ENCODE measurements around the gene RHD.
"Not testable (repeated sequence)": the region's sequence is repeated elsewhere in the genome, so short reads cannot be mapped to it uniquely, and the experiment has no call there.

The RHD gene

DNA sequence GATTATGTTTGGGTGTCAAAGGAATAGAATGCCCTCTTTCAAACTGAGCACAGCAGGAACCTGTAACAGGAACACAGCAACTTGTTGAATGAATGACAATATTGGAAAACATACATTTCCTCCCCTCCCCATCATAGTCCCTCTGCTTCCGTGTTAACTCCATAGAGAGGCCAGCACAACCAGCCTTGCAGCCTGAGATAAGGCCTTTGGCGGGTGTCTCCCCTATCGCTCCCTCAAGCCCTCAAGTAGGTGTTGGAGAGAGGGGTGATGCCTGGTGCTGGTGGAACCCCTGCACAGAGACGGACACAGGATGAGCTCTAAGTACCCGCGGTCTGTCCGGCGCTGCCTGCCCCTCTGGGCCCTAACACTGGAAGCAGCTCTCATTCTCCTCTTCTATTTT, at the start of gene RHD:
TSS of gene RHD (plus strand) at position 272 of the 400 bp plus-strand sequence. CDS start at position 311, 39 bp downstream.
- not testable (repeated sequence) for DNase-seq

- no peak for DNase-seq
Observed at GRCh38 chr1:25222606-25223005, 49.7 kb upstream of the RHD start.

- no peak for DNase-seq
Observed at GRCh38 chr1:25223471-25223870, 48.8 kb upstream of the RHD start.

DNA sequence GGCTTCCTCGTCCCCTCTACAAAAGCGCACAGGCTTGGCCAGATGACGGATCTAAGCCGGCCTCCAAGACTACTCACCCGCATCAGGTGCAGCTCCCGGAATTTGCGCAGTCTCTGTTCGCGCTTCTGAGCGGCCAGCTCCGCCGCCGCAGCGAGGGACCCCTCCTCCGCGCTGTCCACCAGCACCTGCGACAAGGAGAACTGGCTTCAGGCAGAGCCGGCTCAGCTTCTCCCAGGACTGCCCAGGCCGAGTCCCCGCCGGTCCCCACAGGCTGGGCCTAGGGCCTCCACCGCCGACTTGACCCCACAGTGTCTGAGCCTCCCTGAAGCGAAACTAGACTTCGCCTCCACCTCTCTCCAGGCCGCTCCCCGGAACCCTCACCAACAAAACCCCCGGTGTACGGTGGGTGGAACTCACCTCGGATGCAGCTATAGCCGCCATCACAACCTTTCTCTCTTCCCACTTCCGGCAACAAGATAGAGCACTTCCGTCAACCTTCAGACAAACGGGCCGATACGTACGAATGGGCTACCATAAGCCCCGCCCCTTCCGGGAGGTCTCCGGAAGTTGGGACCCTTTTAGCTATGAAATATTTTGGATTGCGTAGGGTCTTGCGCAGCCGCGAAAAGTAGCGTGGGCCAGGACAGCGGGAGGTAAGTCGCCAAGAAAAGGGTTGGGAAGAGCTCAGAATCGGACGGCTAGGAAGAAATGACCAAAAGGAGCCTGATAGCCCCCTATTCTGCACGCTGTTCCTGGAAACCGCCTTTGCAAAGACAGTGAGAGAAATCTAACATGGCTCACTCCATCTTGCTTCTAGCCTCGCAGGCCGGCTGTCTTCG, 40.1 kb upstream of the RHD start, which contains the start of gene SYF2:
TSS of gene SYF2 (minus strand) at position 476 of the 839 bp plus-strand sequence. CDS start at position 441, 35 bp downstream.
- peak; percentile 79 for DNase-seq

DNA sequence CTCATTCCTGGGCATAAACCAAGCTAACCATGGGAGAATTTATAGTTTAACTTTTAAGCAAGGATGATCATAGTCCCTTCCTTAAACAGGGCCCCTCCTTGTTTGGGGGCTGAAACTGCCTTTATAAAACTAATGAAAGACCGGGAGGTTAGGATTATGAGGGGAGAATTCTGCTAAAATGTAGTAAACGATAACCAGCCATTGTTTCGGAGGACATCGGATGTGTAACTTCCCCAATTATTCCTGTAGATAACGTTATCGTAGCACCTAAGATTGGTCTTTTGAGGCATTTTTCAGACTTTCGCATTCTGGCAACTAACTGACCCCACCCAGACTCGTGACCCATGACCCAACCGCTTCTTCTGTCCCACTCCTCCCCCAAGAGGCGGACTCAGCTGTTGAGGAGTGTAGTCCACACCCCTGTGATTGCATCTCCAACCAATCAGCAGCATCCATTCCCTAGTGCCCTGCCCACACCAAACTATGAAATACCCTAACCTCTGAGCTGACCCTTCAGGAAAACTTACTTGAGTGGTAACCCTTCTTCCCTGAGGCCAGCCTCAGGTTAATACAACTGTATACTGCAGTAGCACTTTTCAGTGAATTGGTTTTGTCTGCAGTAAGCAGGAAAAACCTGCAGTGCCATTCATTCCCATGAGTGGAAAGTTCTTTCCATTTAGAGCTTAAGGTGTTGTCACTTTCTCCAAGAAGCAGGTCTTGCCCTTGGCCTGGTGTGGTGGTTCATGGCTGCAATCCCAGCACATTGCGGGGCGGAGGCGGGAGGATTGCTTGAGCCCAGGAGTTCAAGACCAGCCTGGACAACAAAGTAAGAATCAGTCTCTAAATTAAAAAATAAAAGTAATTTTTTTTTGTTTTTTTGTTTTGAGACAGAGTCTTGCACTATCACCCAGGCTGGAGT, 39.2 kb upstream of the RHD start:
- DNase-seq, result peak; percentile 50

DNA sequence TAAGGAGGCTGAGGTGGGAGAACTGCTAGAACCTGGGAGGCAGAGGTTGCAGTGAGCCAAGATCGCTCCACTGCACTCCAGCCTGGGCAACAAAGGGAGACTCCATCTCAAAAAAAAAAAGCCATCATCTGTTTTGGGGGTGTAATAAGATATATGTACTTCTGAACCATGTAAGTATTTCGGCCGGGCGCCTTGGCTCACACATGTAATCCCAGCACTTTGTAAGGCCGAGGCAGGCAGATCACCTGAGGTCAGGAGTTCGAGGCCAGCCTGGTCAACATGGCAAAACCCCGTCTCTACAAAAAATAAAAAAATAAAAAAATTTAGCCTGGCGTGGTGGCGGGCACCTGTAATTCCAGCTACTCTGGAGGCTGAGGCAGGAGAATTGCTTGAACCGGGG, 36.9 kb upstream of the RHD start:
- not testable (repeated sequence) for DNase-seq

DNA sequence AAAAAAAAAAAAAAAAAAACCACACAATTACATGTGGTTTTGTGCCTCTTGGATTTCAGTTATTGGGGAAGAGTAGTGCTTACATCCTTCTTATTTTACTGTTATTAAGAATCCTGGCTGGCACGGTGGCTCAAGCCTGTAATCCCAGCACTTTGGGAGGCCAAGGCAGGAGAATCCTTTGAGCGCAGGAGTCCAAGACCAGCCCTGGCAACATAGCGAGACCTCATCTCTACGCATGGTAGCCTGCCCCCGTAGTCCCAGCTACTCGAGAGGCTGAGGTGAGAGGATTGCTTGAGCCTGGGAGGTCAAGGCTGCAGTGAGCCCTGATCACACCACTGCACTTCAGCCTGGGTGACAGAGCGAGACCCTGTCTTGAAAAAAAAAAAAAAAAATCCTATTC, 36.0 kb upstream of the RHD start:
- not testable (repeated sequence) for DNase-seq

DNA sequence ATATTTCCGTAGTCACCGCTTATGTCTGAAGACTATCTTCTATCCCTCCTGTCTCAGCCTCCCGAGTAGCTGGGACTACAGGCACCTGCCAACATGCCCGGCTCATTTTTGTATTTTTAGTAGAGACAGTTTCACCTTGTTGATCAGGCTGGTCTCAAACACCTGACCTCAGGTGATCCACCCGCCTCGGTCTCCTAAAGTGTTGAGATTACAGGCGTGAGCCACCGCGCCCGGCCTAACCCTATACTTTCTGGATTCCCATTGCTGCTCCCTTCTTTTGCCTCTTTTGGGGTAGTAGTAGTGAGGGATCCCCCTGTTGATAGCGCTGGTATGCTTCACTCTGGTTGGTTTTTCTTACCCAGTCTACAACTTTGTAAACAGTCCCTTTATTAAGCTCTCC, 34.3 kb upstream of the RHD start:
- no peak for DNase-seq

- peak; percentile 94 for DNase-seq
Observed at GRCh38 chr1:25239681-25240541, 32.4 kb upstream of the RHD start.

GRCh38 chr1:25243907-25244306, 28.4 kb upstream of the RHD start:
- no peak for DNase-seq

- no peak for DNase-seq
Observed at GRCh38 chr1:25245393-25245792, 26.9 kb upstream of the RHD start.

DNA sequence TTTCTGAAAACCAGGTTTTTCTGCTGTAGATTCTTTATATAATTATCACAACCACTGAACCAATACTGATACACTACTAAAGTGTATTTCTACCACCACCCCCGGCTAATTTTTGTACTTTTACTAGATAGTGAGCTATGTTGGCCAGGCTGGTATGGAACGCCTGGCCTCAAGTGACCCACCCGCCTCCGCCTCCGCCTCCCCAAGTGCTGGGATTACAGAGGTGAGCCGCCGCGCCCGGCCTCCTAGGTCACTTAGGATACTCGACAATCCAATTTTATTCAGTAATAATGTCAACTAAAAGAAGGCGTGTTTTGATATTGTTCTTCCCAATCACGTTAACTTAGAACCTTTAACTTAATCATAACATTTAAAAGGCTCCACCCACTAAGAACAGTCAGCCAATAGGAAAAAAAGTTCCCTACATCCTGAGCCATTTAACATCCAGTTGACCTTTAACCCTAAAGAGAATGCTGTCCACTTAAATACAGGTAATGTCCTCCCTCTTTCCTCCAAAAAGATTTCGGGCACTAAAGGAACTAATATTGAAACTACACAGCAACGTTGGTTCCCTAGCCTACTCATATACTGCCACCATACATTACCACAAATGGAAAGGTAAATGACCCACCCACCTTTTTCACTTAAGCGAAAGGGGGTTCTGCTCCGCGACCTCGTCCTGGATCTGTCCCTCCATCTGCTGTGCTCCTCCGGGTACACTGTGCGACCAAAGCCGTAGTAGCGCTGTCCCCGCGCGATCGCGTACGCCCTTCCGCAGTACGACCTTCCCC, 26.3 kb upstream of the RHD start:
- DNase-seq, result no peak

DNA sequence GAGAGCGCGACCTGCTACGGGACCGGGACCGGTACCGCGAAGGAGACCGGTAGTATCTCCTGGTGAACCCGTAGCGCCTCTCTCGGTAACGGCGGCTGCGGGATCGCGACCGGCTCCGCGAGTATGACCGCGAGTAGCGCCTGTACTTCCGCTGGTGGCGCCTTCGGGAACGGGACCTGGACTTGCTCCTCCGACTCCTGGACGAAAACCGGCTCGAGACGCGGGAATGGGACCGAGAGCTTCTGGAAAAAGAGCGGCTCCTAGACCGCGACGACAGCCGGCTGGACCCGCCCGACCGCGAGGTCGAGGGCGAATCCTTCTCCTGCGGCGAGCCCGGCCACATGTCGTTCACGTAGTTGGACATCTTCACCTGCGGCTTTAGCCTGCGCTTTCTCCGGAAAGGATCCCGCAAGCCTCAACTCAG, 25.7 kb upstream of the RHD start:
- DNase-seq, result no peak

GRCh38 chr1:25247024-25247828, 25.1 kb upstream of the RHD start, which contains the start of gene RSRP1:
TSS of gene RSRP1 (minus strand) at chr1:25247454. CDS start at chr1:25246963, 491 bp downstream.
- peak; percentile 93 for DNase-seq

DNA sequence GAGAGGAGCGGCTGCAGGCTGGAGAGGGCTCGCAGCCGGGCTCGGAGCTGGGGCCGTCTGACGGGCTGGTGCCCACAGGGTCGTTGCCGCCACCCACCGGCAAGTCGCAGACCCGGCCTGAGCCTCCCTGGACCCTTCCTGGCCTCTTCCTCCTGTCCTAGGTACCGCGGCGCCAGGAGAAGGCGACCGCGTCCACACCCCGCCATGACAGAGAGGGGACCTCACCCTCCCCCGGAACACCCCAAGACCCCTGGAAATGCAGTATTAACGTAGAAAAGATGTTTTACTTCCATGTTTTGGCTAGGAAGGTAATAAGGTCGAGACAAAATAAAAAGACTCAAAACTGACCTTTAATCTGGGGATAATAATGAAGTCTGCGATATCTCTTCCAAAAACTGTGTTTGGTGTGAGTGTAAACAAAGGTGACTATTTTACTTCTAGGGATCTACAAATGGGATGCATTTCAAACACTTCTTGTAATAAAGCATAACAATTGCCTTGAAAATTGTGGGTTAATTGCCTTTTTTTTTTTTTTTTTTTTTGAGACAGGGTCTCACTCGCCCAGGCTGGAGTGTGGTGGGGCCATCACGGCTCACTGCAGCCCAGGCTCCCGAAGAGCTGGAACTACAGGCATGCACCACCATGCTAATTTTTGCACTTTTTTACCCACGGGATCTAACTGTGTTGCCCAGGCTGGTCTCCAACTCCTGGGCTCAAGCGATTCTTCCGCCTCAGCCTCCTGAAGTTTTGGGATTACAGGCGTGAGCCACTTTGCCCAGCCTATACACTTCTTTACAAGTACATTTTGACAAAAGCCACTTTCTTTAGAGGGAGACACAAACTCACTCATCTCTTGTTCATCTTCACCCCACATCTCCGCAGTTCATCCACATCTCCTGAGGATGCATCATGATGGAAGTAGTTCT, 24.2 kb upstream of the RHD start:
- peak; percentile 87 for DNase-seq

DNA sequence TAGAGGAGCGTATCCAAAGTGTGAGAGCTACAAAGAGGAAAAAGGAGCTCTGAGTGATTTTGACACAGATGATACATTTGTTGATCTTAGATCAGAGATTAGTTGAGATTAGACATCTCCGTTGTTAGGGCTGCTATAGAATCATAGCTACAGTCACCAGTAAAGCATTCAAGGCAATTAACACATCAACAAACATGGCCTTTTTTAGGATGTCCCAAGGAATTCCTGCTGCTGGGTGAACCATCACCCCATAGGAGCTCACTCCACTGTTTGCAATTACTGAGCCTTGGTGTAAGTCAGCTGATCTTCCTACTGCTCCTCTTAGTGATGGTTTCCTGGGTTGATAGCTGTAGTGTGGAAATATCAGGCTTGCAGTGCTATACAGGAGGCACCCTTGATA, 18.4 kb upstream of the RHD start:
- no peak for DNase-seq

DNA sequence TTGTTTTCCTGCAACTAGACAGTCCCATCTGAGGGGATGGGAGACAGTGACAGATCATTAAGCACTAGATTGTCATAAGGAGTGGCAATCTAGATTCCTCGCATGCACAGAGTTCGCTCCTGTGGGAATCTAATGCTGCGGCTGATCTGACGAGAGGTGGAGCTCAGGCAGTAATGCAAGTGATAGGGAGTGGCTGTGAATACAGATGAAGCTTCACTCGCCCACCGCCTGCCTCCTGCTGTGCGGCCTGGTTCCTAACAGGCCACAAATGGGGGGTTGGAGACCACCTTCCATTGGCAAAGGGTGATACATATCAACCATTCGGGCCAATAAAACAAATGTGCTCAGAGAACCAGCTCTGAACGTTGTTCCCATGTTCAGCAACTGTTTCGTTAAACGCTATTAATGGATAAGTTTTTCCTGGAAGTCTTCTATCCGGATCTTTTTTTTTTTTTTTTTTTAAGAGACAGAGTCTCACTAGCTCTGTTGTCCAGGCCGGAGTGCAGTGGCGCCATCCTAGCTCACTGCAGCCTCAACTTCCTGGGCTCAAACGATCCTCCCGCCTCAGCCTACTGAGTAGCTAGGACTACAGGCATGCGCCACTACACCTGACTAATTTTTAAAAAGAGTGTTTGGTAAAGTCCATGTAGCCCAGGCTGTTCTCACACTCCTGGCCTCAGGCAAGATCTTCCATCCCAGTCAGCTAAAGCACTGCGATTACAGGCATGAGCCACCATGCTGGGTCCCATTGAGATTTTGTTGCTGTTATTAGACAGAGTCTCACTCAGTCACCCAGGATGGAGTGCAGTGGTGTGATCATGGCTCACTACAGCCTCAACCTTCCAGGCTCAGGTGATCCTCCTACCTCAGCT, 16.4 kb upstream of the RHD start:
- no peak for DNase-seq

DNA sequence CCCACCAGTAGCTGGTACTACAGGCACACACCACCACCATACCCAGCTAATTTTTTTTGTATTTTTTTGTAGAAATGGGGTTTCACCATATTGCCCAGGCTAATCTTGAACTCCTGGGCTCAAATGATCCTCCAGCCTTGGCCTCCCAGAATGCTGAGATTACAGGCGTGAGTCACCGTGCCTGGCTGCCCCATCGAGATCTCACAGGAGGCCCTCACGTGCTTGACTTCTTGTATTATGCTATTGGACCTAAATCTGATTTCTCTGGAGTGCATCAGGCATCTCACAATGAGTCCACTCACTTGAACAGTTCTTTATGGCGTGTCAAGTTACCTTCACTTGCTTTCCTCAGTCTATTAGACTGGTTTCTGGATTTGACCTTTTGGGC, 15.7 kb upstream of the RHD start:
- DNase-seq, result no peak

DNA sequence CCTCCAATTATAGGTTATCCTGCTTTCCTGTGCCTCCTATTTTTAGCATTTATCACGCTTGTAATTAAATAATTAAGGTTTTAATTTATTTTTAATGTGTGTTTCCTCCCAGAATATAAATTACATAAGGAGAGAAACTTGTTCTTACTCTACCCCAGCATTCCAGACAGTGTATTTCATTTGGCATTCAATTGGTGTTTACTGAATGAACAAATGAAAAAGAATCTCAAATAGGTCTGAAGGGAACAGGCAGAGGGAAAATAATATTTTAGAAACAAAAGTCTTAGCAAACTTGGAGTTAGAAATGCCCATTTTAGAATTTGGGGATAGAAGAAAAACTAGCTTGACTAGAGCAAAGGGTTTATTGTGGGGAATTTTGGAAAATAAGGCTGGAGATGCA, 15.1 kb upstream of the RHD start:
- DNase-seq, result no peak
